CMK (cell line): Measurements from ENCODE around the gene MAPRE2.
A peak's percentile ranks its signal among the peaks of the same experiment; 100 is the strongest.

Source experiments
- DNase-seq: peaks from one replicate; pipeline ENCODE4 v3.0.0-alpha.2; 2010; ENCODE audit warnings: low read depth

MAPRE2 gene

GRCh38 chr18:35038029-35038428 is 3.2 kb upstream of the MAPRE2 start:
- no peak for DNase-seq

DNA sequence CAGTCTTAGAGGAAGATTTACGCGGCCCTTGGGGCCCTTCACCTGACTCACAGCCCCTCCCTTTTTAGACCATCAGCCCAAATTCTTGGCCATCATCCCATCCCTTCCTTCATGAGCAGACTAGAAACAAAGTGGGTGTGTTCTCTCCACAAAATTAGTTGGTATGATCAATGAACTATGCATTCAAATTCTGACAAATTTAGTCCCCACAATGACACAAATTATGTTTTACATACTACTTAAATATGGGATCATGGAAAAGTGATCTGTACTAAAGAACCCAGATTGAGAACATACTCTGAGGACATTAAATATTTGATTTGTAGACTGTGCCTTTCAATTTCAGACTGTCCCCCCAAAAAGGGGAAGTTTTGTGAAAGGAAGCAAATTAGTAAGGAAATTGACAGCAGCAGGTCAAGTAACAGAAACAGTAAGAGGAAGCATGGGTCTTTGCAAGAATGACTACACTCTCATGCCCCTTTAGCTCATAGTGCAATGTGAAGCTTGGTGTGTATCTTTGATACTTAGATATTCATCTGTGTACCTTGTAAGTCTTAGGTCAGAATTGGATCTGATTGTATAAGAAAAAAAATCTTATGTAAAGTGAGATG is 2.2 kb upstream of the MAPRE2 start:
- no peak for DNase-seq

DNA sequence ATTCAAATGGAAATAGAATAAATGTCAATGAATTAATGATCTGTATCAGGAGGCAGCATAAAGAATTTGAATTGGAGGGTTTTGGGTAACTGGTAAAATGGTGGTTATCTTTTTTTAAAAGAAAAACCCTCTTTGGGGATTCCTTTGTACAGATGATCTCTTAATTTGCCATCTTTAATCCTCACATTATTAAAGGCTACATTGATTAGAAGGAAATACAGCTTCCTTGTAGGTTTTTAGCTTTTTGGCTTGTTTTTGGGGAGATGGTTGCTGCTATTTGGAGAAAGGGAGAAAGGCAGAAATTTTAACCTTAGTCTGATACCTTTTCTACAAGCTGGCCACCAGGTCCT is 600 bp upstream of the MAPRE2 start:
- no peak for DNase-seq

DNA sequence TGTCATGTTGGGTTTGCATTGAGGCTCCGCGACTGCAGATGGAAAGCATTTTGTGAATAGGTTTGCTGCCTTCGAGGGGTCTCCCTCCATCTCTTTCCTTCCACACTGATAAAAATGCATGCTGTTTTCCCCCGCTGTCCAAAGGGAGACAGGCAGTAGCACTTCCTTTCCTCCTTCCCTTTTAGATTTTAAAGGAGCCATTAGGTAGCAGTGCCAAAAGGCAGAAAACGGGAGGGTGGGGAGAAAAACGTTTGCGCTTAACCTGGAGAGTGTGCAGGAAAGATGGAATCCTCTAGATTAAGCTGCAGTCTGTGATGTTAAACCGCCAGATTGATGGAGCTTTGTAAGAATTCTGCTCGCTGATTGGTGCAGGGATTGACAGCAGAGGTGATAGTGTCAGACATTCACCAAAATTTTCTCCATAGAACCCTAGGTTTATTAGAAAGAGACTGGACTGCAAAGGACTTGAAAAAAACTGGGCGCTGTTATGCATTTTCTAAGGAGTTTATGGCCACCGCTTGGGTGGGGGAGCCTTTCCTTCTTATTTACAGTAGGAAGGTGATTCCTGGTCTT is 688 bp downstream of the MAPRE2 start:
- DNase-seq = no peak

DNA sequence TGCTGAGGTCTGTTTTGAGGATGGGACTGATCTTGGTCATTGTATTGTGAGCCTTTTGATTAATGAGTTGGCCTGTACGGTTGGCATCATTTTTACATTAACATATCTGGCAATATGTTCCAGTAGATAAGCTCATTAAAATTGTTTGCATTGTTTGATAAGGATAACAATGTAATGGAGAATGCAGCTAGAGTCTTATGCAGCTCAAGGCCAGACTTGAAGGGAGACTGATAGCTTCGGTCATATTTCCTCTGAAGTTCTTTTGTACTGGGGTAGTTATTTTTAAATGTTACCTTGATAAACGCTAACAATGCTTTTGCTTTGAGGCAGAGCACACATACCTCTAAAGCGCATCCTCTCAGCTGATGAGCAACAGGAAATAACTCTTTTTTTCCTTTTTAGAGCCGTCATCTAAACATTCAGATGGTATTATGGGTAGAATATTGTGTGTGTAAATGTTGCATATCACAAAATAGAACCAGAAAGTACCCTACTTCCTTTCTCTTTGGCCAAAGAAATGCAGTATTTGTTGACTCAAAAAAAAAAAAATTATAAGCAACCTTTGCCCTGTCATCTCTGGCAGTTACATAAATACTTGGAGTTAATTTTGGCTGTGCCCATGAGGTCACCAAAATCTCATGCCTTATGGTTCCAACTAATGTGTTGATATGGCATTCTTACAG is 1.3 kb downstream of the MAPRE2 start:
- DNase-seq = peak; percentile 21

DNA sequence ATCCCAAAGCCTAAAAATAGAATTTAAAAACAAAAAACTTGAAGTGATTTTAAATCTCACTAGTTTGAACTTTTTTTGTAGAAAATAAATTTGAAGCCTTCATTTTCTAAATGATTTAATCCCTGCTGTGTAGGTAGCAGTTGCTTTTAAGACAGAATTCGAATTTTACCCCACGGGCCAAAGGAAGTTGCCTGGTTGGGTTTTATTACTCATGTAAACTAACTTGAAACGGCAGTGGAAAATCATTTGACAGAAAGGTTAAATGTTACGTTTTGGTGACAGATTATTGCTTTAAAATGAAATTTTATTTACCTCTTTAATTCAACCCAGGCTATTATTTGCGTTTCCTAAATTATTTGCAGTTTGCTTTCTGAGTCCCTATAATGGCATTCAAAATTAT is 2.0 kb downstream of the MAPRE2 start:
- no peak for DNase-seq

GRCh38 chr18:35045121-35045520 is 3.9 kb downstream of the MAPRE2 start:
- DNase-seq = no peak

DNA sequence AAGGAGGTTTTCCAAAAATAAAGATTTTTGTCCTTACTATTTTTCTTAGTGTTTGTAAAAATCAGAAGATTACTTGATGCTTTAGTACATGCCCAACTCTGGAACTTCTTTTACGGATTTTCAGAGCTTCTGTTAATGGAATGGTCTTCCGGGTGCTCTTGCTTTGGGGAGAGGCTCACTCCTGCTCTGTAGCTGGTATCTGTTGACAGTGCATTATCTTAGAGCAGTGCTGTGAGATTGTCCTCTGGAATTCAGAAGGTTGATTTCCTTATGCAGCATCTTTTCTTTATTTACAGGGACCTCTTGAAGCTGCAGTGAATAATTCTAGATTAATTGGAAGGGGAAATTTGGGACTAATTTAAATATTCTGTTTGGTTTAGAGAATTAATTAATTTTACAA is 4.6 kb downstream of the MAPRE2 start:
- DNase-seq = no peak

- no peak for DNase-seq
Observed at GRCh38 chr18:35047697-35048292, 6.6 kb downstream of the MAPRE2 start.

- DNase-seq = no peak
Observed at GRCh38 chr18:35049111-35050027, 8.2 kb downstream of the MAPRE2 start.

DNA sequence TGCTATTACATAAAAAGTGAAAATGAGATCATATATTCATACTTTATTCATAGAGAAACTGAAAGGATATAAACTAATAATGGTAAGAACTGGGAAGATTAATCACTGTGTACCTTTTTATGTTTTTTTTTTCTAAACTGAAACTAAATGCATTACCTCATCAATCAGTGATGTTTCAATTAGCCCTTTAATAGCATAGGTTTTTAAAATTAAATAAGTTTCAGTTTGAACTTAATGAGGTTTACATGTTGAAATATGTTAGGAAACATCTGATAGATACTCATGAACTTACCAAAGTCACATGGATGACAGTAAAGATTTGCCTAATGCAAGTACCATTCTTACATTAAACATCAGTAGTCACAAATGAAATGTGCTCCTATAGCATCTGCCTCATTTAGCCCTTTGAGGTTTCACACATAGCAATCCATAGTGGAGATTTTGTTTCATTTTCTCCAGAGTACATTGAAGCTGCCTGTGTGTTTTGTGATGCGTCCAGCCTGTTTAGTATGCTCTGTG is 8.9 kb downstream of the MAPRE2 start:
- DNase-seq = no peak

GRCh38 chr18:35050705-35051195 is 9.5 kb downstream of the MAPRE2 start:
- no peak for DNase-seq

- DNase-seq = no peak
Observed at GRCh38 chr18:35051641-35052377, 10.6 kb downstream of the MAPRE2 start.

DNA sequence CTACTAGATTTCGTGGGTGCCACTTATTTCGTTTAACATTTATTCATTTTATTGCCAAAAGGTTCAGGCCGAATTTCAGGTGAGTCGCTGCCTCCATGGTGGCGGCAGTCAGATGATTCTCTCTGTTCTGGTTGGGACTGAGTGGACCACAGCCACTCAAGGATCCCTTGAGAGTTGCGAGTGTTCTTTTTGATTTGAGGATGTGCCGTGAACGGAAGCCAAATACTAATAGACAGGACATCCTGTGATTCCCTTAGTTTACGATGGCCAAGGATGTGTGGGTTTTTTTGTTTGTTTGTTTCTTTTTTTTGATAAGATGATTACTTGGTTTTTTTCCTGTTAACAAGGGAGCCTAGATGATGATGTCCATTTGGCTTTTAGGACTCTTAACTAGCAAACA is 13.2 kb downstream of the MAPRE2 start:
- no peak for DNase-seq

GRCh38 chr18:35055105-35055504 is 13.9 kb downstream of the MAPRE2 start:
- no peak for DNase-seq

DNA sequence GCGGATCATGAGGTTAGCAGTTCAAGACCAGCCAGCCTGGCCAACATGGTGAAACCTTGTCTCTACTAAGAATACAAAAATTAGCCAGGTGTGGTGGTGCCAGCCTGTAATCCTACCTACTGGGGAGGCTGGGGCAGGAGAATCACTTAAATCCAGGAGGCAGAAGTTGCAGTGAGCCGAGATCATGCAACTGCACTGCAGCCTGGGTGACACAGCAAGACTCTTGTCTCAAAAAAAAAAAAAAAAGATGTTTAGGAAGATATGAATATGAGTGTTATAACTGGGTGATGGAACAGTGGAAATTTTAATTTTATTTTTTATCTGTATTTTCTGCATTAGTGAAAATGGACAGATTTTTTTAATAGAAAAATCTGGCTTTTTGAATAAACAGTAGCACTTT is 14.5 kb downstream of the MAPRE2 start:
- DNase-seq = no peak

- no peak for DNase-seq
Observed at GRCh38 chr18:35059280-35059927, 18.2 kb downstream of the MAPRE2 start.

DNA sequence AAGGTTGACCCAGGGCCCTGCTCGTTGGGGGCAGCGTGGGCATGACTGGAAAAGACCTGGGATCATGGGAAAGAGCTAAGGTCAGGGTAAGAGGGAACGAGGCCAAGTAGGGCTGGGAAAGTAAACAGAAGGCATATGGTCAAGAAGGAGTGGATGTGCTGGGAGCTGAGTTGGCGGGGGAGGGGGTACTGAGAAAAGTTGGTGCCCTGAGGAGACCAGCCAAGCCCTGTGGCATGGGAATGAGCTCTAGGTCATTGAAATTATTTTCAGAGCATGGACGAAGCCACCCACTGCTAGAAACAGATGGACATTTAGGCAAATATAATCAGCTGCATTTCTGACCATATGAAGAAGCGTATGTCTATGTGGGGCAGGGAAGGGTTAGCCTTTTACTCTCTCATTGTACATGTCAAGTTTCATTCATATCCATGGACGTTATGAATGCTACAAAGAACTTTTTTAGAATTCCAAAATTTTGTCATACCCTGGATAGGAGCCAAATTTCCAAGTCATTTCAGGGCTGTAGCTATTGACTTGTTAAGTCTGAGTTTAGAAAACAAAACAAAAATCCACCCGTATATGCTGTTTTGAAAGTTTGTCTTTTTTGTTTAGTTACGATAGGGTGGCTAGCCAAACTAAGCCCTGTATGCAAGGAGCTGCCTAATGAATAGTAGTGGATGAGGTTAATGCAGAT is 19.1 kb downstream of the MAPRE2 start:
- no peak for DNase-seq

GRCh38 chr18:35061336-35061735 is 20.1 kb downstream of the MAPRE2 start:
- no peak for DNase-seq

- DNase-seq = no peak
Observed at GRCh38 chr18:35061804-35062203, 20.6 kb downstream of the MAPRE2 start.
